ENCODE results near the gene FIP1L1. TPM values are rescaled to one million over a fixed set of nuclear protein-coding genes. Genes with fewer than 3 reads are reported as not detected.

FIP1L1 gene
- total and polyA plus RNA-seq, 9 of the 15 experiments (the other 6 are each of a cell fraction or from before 2014, with no cell fraction given), result 34.6 to 137 (median 72.0) TPM

- Histone ChIP-seq H3K27ac (ENCODE audit: extremely low read depth, low read depth, low read length) (no peak overlapping the region), H2AFZ (ENCODE audit: low read depth, low read length) (no peak overlapping the region), H3K9me1 (ENCODE audit: control insufficient read depth, insufficient read depth, low read length) (no peaks in the 10 kb centered on the region), H3K27me3 (ENCODE audit: control insufficient read depth in 2 of 2, insufficient read depth in 2 of 2, low read length in 2 of 2) (no peaks in the 10 kb centered on the region), H3K4me1 (replicated peaks in 1 of 2; ENCODE audit: control insufficient read depth in 2 of 2, insufficient read depth in 2 of 2, low read length in 2 of 2) (no peaks in the 10 kb centered on the region), H3K4me3 (no peak overlapping the region), H3K36me3 (ENCODE audit: control insufficient read depth, insufficient read depth, low read length) (peaks cover 70% of the 10 kb centered on the region), H3K9ac (ENCODE audit: insufficient read depth in 1 of 2, low read depth in 2 of 2, low read length in 2 of 2) (no peak overlapping the region), H3K9me3 (replicated peaks; ENCODE audit: control insufficient read depth, insufficient read depth, low read depth, low read length) (no peaks in the 10 kb centered on the region), H3K4me2 (ENCODE audit: insufficient read depth, low read length) (no peak overlapping the region), H4K20me1 (replicated peaks; ENCODE audit: control insufficient read depth, insufficient read depth, low read length) (no peaks in the 10 kb centered on the region), H3K79me2 (ENCODE audit: control insufficient read depth, insufficient read depth, low read length) (no peaks in the 10 kb centered on the region)
- ChIA-PET POLR2A (interaction anchor here (1.3 kb wide), 1 partner anchor 10 kb away, joined by 3 read pairs; no protein-coding TSS in a partner anchor), CTCF (ENCODE audit: low intra/inter-chr PET ratio) (no interaction called here)
- TF ChIP-seq TBP (optimal IDR thresholded peaks at IDR 0.05; ENCODE audit: low read depth, low read length) (no peak), CREB5 (CRISPR knock-in tag; IDR thresholded peaks at IDR 0.05) (no peak), ZNF449 (CRISPR knock-in tag; IDR thresholded peaks at IDR 0.05) (no peak), NCOA6 (IDR thresholded peaks at IDR 0.05) (no peak), ZNF165 (CRISPR knock-in tag; IDR thresholded peaks at IDR 0.05; ENCODE audit: borderline replicate concordance) (no peak), LARP7 (IDR thresholded peaks at IDR 0.05) (no peak), ZNF551 (CRISPR knock-in tag; IDR thresholded peaks at IDR 0.05) (no peak), NFRKB (IDR thresholded peaks at IDR 0.05; ENCODE audit: low read depth) (no peak), GTF2F1 (IDR thresholded peaks at IDR 0.05; ENCODE audit: low read depth, low read length) (no peak), POLR2G (IDR thresholded peaks at IDR 0.05; ENCODE audit: low read depth, low read length) (no peak), ZKSCAN3 (CRISPR knock-in tag; IDR thresholded peaks at IDR 0.05) (no peak), ADNP (tag; IDR thresholded peaks at IDR 0.05) (no peak), MEF2D (tag; conservative IDR thresholded peaks at IDR 0.05; ENCODE audit: low read depth) (no peak), ARID3B (CRISPR knock-in tag; IDR thresholded peaks at IDR 0.05; ENCODE audit: borderline replicate concordance) (no peak), NEUROD1 (IDR thresholded peaks at IDR 0.05; ENCODE audit: borderline replicate concordance, low read depth, low read length, partially characterized antibody) (no peak), PRPF4 (IDR thresholded peaks at IDR 0.05; ENCODE audit: insufficient read depth, low read depth, low read length, poor library complexity, severe bottlenecking) (no peak)
- 88% methylated on average over 5 of the region's 5 CpGs for whole genome bisulfite sequencing (ENCODE audit: insufficient coverage, low coverage, missing lambda C conversion rate)
- ATAC-seq (no peak), DNase-seq (ENCODE audit: extremely low read depth in 1 of 4, low spot score in 3 of 4) (no peak), FAIRE-seq (no peak)
- intact Hi-C loops (cut with micrococcal nuclease), result no loop called here
- BruUV-seq (replicated peaks), result no TSS peak
- in situ Hi-C loops (cut with MboI), result no loop called here
Measured at GRCh38 chr4:53431052-53431451, 53.6 kb downstream of the FIP1L1 start.

Data from K562 (cell line).